AG10803 (cell line): ENCODE data around the gene TBXAS1.

Source experiments
- DNase-seq: peaks from one replicate; pipeline ENCODE4 v3.0.0; 2010; ENCODE audit warnings: low read depth
- H3K4me3 ChIP-seq: 2 replicates; pipeline ENCODE4 v1.5.1; 2011; ENCODE audit warnings: mild to moderate bottlenecking, low read length, control low read depth
- CTCF ChIP-seq: conservative IDR thresholded peaks from 2 replicates; pipeline ENCODE4 v1.5.1; 2011; ENCODE audit warnings: mild to moderate bottlenecking, low read length, control low read depth, inconsistent platforms

Gene TBXAS1

GRCh38 chr7:139897422-139898090 is 68.5 kb downstream of the TBXAS1 start:
- TF ChIP-seq CTCF: no peak
- no peak overlapping the region for H3K4me3 ChIP-seq
- DNase-seq: no peak

GRCh38 chr7:139898483-139898882 is 69.4 kb downstream of the TBXAS1 start:
- DNase-seq: no peak
- TF ChIP-seq CTCF: no peak

GRCh38 chr7:139899328-139899955 is 70.4 kb downstream of the TBXAS1 start:
- no peak for TF ChIP-seq CTCF

More at GRCh38 chr7:139898483-139898882, 69.4 kb downstream of the TBXAS1 start:
- H3K4me3 ChIP-seq: no peak overlapping the region

GRCh38 chr7:139900326-139900725 is 71.3 kb downstream of the TBXAS1 start:
- no peak overlapping the region for H3K4me3 ChIP-seq
- TF ChIP-seq CTCF: no peak
- DNase-seq: no peak

More at GRCh38 chr7:139899328-139899955, 70.4 kb downstream of the TBXAS1 start:
- DNase-seq: no peak
- no peak overlapping the region for H3K4me3 ChIP-seq

- no peak for TF ChIP-seq CTCF
- H3K4me3 ChIP-seq: no peak overlapping the region
- no peak for DNase-seq
Observed at GRCh38 chr7:139901056-139901795, 72.2 kb downstream of the TBXAS1 start.

GRCh38 chr7:139901901-139902300 is 72.8 kb downstream of the TBXAS1 start:
- no peak overlapping the region for H3K4me3 ChIP-seq
- no peak for DNase-seq
- TF ChIP-seq CTCF: no peak
